Type B pancreatic cell (in vitro differentiated cells): Measurements from ENCODE around the gene AP3B1. TPM values are rescaled to one million over a fixed set of nuclear protein-coding genes. Genes with fewer than 3 reads are reported as not detected.
"Not testable (repeated sequence)": the region's sequence is repeated elsewhere in the genome, so short reads cannot be mapped to it uniquely, and the experiment has no call there.

ENCODE experiments used
- DNase-seq: peaks from one replicate; pipeline ENCODE4 v3.0.0; 2021; ENCODE audit warnings: mixed read lengths; ENCODE audit not compliant: unreplicated experiment; ENCODE audit errors: extremely low spot score
- H3K27ac Mint-ChIP-seq: 2 replicates; pipeline ENCODE4 v1.8.0; 2021; ENCODE audit warnings: mild to moderate bottlenecking, mixed read lengths
- H3K27me3 Mint-ChIP-seq: 2 replicates; pipeline ENCODE4 v1.8.0; 2021; ENCODE audit warnings: mixed read lengths
- H3K36me3 Mint-ChIP-seq: 2 replicates; pipeline ENCODE4 v1.8.0; 2021; ENCODE audit warnings: mixed read lengths
- H3K4me1 Mint-ChIP-seq: one replicate; pipeline ENCODE4 v1.8.0; 2021; ENCODE audit warnings: mixed read lengths; ENCODE audit not compliant: unreplicated experiment
- H3K4me3 Mint-ChIP-seq: 2 replicates; pipeline ENCODE4 v1.8.0; 2021; ENCODE audit warnings: mild to moderate bottlenecking, mixed read lengths
- H3K9me3 Mint-ChIP-seq: 2 replicates; pipeline ENCODE4 v1.8.0; 2021; ENCODE audit warnings: mixed read lengths
- CTCF ChIP-seq: fragments of 200-600 bp; sonication (generic); conservative IDR thresholded peaks from 2 replicates; pipeline ENCODE4 v1.5.0; 2021; ENCODE audit warnings: antibody characterized with exemption, mild to moderate bottlenecking
- total RNA-seq: library from RNA; stranded (reverse); gene quantifications from 2 replicates; pipeline ENCODE4 v1.2.1, GENCODE V29; 2021; ENCODE audit warnings: low replicate concordance

AP3B1 gene
- total RNA-seq, 1 donor from 2014 or later: 48.4 TPM

GRCh38 chr5:78190402-78190801, 104.1 kb downstream of the AP3B1 start:
- H3K9me3 Mint-ChIP-seq: peaks cover 8% of the 10 kb centered on the region
- DNase-seq: no peak
- no peak for TF ChIP-seq CTCF
- no peak overlapping the region for H3K4me3 Mint-ChIP-seq
- no peaks in the 10 kb centered on the region for H3K4me1 Mint-ChIP-seq
- no peak overlapping the region for H3K27ac Mint-ChIP-seq
- peaks cover 27% of the 10 kb centered on the region for H3K36me3 Mint-ChIP-seq
- no peaks in the 10 kb centered on the region for H3K27me3 Mint-ChIP-seq

DNA sequence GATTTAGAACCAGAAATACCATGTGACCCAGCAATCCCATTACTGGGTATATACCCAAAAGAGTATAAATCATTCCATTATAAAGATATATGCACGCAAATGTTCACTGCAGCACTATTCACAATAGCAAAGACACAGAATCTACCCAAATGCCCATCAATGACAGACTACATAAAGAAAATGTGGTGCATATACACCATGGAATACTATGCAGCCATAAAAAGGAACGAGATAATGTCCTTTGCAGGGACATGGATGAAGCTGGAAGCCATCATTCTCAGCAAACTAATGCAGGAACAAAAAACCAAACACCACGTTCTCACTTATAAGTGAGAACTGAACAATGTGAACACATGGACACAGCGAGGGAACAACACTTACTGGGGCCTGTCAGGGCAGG, 105.8 kb downstream of the AP3B1 start:
- not testable (repeated sequence) for H3K27ac Mint-ChIP-seq, H3K4me3 Mint-ChIP-seq, H3K4me1 Mint-ChIP-seq, DNase-seq, H3K27me3 Mint-ChIP-seq, H3K9me3 Mint-ChIP-seq
- H3K36me3 Mint-ChIP-seq: peaks cover 23% of the 10 kb centered on the region

DNA sequence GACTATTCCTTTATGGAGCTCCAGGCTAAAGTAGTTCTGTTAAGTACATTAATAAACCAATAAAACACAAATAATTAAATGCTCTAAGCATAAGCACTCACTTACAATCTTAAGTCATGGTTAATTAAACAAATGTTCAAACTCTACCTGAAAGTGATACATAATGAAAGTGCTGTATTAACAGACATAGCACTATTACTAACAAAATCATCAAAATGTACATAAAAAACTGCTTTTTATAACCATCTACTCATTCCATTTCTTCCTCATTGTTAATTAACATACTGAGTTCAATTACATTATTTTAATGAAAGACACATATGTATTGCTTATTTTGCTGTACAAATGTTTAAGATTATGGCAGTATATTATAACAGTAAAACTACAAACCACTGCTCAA, 107.3 kb downstream of the AP3B1 start:
- TF ChIP-seq CTCF: no peak

GRCh38 chr5:78182838-78183237, 111.7 kb downstream of the AP3B1 start:
- no peak for DNase-seq
- Mint-ChIP-seq H3K9me3 (no peaks in the 10 kb centered on the region), H3K36me3 (peaks cover 27% of the 10 kb centered on the region), H3K27me3 (no peaks in the 10 kb centered on the region), H3K4me3 (no peak overlapping the region), H3K4me1 (no peaks in the 10 kb centered on the region), H3K27ac (no peak overlapping the region)
- no peak for TF ChIP-seq CTCF

More for the DNA sequence above, 107.3 kb downstream of the AP3B1 start:
- no peaks in the 10 kb centered on the region for H3K27me3 Mint-ChIP-seq
- DNase-seq: no peak
- no peaks in the 10 kb centered on the region for H3K4me1 Mint-ChIP-seq
- no peak overlapping the region for H3K27ac Mint-ChIP-seq
- H3K4me3 Mint-ChIP-seq: no peak overlapping the region
- peaks cover 8% of the 10 kb centered on the region for H3K9me3 Mint-ChIP-seq
- H3K36me3 Mint-ChIP-seq: peaks cover 28% of the 10 kb centered on the region

GRCh38 chr5:78178356-78178755, 116.1 kb downstream of the AP3B1 start:
- Mint-ChIP-seq H3K4me1 (no peaks in the 10 kb centered on the region), H3K4me3 (no peak overlapping the region), H3K9me3 (no peaks in the 10 kb centered on the region), H3K27ac (no peak overlapping the region), H3K27me3 (no peaks in the 10 kb centered on the region), H3K36me3 (peaks cover 47% of the 10 kb centered on the region)
- TF ChIP-seq CTCF: no peak
- no peak for DNase-seq

GRCh38 chr5:78170335-78170734, 124.2 kb downstream of the AP3B1 start:
- H3K36me3 Mint-ChIP-seq: peaks cover 74% of the 10 kb centered on the region
- H3K4me3 Mint-ChIP-seq, H3K4me1 Mint-ChIP-seq, H3K27ac Mint-ChIP-seq, H3K9me3 Mint-ChIP-seq, DNase-seq, H3K27me3 Mint-ChIP-seq: not testable (repeated sequence)

GRCh38 chr5:78162253-78162862, 132.1 kb downstream of the AP3B1 start:
- Mint-ChIP-seq H3K27me3 (no peaks in the 10 kb centered on the region), H3K27ac (no peak overlapping the region), H3K4me1 (no peaks in the 10 kb centered on the region), H3K9me3 (peaks cover 6% of the 10 kb centered on the region), H3K4me3 (no peak overlapping the region), H3K36me3 (peaks cover 19% of the 10 kb centered on the region)
- DNase-seq: no peak
- TF ChIP-seq CTCF: peak; percentile 83
